KBM-7 (cell line): Measurements from ENCODE around the gene IKZF1.

Source experiments
- DNase-seq: peaks from one replicate; pipeline ENCODE4 v3.0.0-alpha.2; 2015
- in situ Hi-C: fragments of 300-500 bp; cut with MboI; formaldehyde crosslinking; loops from 2 replicates; pipeline ENCODE4 v1.14.3; 2020; ENCODE audit warnings: low sequenced_read_pairs, low pct_unique_long_range_greater_than_20kb, mixed read lengths

The IKZF1 gene

DNA sequence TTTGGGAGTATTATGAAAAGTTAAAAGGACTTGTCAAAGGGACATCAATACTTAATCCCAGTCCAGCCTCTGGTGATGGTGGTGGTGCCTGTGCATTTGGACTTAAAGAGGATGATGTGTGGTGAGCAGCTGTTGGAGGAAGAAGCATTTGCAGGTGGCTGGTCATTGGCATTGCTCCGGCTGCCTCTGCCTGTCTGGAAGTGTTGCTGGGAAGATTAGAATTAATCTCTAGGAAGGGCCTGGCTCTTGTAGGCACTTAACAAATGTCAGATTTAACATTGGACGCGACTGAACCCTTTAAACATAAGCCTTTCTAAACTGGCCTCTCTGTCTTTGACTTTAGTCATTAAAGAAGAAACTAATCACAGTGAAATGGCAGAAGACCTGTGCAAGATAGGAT is 86.9 kb downstream of the IKZF1 start:
- no peak for DNase-seq
- in situ Hi-C loops = no loop called here

DNA sequence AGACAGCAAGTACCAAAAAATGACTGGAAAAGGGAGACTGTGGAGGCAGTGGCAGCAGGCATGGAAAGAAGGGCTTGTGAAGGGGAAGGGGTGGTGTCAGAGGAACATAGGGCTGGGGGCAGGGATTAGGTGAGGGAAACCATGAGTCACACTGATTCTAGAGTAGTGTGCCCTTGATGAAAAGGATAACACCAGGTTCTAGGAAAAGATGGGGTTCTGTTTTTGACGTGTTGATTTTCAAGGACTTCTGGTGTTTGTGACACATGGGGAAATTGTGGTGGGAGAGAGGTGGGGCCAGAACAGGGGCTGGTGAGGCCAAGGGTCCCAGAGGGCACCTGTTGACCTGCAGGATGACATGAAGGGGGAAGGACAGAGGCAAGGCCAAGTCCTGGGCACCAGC is 88.6 kb downstream of the IKZF1 start:
- no peak for DNase-seq
- in situ Hi-C loops = no loop called here

DNA sequence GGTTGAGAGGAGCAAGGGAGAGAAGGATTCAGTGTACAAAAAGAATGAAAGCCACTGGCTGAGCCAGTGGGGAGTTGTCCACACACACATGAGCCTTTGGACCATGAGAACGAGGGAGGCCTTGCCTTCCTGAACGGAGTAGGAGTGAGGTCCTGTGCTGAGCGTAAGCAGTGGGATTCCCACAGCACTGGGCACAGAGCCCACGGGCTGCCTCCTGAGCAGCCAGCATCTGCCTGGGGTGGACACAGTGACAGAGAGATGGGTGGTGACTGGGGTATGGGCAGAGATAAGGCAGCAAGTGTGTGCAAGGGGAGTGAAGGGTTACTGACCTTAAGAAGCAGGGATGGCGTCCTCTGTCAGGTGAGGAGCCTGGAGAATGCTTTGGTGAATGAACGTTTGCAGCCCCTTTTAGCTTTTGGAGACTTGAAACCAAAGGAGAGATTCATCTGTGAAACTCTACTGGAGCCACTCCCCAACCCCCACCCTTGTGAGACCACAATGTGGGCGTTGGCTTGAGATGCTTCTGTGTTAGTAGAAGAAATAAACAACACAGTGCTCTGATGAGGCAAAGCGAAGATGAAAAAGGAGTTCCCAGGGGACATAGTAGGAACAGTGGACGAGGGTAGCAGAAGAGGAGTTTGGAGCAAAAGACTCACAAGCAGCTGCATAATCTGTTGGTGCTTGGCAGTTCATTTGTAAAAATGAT is 89.2 kb downstream of the IKZF1 start:
- DNase-seq = no peak
- in situ Hi-C loops = no loop called here

DNA sequence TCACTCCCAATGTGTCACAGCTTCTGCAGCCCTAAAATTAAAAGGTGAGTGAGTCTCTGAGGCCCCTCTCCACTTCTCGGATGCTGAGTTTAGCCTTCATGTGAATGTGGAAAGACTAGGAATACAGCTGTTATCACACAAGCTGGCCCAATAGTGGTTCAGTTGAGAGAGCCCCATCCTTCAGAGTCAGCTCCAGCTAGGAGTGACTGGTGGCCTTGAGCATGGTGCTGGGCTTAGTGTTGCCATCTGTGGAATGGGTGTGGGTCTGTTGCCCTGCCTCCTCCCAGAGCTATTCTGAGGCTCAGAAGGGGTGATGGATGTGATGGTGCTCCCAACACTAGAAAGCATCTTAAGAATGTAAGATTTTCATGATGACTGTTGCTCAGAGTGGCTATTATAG is 89.8 kb downstream of the IKZF1 start:
- in situ Hi-C loops = no loop called here
- DNase-seq = no peak

DNA sequence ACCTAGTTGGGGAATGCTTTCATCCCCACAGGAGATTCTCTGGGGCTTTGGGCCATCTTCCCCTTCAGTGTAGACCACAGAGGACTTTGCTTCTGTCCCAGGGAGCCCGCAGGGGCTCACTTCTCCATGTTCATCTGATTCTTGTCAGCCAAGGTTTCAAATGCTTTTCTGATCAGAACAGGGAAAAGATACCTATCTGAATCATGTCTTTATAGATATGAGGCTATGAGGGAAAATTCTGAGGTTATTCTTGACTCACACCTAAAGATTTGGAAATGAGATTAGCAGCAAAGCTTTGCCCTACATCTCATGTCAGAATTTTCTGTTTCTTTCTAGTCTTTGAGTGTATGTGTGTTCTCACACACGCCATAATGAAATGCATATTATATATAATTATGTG is 92.3 kb downstream of the IKZF1 start:
- DNase-seq = no peak
- in situ Hi-C loops = no loop called here

DNA sequence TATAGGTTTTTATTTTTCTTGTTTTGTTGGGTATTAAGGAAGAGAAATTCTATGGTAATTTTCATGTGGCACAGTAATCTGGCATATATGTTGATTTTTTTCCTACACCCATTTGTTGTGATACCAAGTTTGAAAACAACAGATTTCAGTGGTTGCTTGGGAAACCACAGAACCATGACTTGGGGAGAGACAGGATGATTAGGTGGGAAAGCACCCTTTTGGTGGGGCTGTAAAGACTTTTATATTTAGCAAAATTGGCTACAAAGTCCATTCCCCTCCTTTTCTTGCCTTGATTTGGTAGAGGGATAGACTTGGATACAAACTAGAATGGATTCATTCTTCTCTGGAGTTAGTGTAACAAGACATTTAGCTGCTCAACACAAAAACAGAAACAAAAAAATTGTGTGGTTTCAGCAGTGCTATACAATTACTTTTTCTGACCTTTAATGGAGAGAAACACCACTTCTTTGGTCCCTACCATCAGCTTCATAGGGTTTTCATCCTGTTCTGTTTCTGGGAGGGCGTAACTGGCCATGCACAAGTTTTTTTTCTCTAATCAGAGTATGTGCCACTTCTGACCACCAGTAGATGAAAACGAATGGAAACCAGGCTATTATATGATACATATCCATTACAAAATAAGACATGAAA is 92.9 kb downstream of the IKZF1 start:
- in situ Hi-C loops = no loop called here
- no peak for DNase-seq

DNA sequence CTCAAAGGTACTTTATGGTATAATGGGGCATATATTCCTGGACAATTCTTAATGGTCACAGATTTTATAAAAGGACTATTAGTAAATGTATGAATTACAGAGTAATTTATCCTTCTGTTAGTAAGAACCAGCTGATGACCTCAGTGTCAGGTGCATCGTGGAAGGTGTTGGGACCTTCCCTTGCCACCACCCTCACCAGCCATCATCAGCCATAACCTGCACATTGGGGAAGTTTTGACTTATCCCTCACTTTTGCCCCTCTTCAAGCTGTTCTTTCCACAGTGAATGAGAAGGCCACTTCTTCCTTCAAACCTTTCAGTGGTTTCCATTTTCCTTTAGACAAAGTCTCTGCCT is 93.4 kb downstream of the IKZF1 start:
- in situ Hi-C loops = no loop called here
- DNase-seq = no peak

DNA sequence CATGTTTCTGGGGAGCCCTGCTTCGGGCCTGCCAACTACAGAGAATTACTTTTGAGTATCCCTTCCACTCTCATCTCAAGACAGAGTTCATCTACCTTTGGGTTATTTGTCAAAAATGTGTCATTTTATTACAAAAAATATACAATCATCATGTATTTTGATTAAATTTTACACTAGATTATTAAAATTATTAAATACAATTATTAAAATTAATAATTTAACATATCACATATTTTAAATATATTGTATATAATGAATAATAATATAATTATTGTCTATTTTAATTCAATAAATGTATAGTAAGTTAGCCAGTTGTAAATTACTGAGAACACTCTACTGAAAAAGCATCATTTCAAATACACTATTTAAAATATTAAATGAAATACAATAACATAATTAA is 94.7 kb downstream of the IKZF1 start:
- in situ Hi-C loops = no loop called here

DNA sequence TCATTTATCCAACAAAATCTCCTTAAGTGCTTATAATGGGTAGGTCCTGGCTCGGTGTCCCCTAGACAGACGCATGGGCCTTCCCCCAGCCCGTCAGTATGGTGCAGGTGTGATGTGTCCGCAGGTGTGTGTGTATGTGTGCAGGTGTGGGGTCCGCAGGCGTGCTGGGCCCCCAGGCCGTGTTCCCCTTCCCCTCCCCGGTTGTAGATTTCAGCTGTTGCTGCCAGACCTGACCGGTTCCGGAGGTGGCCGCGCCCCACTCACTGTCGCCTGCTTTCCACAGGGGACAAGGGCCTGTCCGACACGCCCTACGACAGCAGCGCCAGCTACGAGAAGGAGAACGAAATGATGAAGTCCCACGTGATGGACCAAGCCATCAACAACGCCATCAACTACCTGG is 95.1 kb downstream of the IKZF1 start:
- in situ Hi-C loops = no loop called here
- DNase-seq = no peak

More for the DNA sequence above, 94.7 kb downstream of the IKZF1 start:
- no peak for DNase-seq

DNA sequence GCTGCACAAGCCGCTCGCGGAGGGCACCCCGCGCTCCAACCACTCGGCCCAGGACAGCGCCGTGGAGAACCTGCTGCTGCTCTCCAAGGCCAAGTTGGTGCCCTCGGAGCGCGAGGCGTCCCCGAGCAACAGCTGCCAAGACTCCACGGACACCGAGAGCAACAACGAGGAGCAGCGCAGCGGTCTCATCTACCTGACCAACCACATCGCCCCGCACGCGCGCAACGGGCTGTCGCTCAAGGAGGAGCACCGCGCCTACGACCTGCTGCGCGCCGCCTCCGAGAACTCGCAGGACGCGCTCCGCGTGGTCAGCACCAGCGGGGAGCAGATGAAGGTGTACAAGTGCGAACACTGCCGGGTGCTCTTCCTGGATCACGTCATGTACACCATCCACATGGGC is 95.6 kb downstream of the IKZF1 start:
- in situ Hi-C loops = no loop called here
- DNase-seq = no peak

DNA sequence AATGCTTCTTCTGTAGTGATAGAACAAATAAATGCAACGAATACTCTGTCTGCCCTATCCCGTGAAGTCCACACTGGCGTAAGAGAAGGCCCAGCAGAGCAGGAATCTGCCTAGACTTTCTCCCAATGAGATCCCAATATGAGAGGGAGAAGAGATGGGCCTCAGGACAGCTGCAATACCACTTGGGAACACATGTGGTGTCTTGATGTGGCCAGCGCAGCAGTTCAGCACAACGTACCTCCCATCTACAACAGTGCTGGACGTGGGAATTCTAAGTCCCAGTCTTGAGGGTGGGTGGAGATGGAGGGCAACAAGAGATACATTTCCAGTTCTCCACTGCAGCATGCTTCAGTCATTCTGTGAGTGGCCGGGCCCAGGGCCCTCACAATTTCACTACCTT is 99.9 kb downstream of the IKZF1 start:
- in situ Hi-C loops = no loop called here
- no peak for DNase-seq

DNA sequence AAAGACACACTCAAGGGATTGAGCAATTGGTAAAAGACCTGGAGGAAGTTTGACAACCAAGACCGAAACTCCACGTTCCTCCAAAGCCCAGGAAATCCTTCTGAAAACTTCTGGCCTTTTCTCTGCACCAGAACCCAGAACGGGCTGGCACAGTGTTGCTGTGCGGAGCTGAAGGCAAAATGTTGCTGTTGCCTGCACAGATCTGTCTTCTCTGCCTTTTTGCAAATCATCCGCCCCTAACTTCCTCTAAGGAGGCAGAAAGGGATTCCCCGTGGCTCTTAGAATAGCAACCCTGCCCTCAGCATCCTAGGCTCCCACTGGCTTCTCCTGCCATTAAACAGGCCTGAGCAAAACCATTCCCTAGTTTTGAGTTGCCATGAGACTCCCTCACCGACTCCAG is 100.7 kb downstream of the IKZF1 start:
- DNase-seq = no peak
- in situ Hi-C loops = no loop called here

DNA sequence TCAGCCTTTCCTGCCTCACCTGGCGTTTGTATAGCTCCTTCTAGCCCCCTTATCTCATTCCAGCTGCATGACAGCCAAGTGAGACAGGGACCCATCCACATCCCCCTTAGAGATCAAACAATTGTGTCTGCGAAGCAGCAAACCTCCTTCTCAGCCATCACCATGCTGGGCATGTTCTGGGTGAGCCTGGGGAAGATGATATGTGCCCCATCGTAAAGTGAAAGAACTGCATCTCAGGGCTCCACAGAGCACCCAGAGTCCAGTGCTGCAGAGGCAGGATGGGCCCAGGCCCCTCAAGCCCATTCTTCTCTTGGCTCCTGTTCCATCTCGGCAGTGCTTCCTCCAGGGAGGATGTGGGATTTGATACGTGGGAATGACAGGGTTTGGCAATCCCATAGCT is 102.4 kb downstream of the IKZF1 start:
- no peak for DNase-seq
- in situ Hi-C loops = no loop called here

DNA sequence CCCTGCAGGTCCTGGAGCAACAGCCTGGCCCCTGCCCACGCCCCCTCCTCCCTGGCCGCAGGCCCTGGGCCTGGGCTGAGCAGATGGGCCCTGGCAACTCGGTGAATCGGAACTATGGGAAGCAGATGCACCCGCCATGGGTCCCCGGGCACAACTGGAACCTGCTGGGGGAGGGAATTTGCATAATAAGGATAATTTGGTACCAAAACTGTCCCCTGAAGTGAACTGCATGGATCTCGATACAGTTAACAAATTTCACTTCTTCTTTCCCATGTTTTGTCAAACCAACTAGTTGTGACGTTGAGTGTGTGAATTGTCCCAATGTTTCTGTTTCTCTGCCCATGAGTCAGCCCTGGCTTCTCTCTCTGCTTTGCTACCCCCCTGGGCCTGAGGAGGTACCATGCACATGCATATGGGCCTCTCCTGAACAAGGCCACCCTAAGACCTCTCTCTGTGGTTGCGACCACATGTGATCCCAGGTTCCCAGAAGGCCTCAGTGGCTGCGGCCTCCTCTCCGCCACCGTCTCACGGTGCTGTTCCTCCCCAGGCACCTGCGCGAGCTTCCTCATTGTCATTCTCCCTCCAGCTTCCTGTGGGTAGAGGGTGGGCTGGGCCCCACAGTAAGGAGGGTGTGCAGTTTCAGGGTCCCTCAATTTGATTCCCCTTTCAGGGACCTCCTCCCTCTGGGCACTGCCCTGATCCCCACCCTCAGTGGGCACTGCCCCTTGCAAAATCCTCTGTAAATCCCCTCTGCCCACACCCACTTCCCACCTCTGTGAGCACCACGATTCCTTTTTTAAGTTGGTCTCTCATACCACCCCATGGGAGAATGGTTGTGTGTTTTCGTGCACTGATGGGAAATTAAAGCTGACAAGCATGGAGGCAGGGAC is 105.6 kb downstream of the IKZF1 start:
- in situ Hi-C loops = no loop called here
- DNase-seq = peak; percentile 31

DNA sequence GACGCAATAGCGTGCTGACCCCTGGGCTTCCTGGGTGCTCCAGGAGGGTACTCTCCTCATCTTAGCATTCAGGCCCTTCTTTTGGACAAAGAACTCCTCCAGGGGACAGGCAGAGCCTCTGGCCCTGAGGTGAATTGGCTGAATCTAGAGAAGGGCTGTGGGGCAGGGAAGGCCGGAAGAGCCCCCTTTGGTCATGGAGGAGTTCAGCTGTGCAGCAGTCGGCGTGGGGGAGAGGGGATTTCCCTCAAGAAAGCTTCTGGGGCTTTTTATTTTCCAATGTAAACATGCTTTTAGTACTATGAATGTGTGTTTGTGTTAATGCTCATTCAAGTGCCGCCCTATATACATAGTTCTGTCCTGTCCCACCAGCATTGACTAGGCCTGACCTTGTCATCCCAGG is 106.8 kb downstream of the IKZF1 start:
- in situ Hi-C loops = no loop called here
- DNase-seq = no peak

DNA sequence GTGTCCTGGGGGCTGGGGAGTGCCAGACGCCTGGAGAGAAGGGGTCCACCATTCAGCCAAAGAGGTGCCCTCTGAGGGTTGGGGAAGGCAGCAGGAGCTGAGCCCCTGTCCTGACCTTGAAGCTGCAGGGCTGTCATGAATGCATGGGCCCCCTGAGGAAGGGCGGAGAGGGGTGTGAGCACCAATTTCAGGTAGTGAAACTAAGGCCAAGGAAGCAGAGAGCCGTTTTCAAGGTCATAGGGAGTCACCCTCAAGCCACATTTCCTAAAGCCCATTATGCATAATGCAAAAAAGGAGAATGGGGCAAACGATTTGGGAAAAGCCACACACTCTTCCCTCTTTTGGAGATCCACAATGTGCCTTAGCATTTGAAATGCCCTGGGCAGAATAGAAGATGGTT is 108.5 kb downstream of the IKZF1 start:
- in situ Hi-C loops = no loop called here
- no peak for DNase-seq

DNA sequence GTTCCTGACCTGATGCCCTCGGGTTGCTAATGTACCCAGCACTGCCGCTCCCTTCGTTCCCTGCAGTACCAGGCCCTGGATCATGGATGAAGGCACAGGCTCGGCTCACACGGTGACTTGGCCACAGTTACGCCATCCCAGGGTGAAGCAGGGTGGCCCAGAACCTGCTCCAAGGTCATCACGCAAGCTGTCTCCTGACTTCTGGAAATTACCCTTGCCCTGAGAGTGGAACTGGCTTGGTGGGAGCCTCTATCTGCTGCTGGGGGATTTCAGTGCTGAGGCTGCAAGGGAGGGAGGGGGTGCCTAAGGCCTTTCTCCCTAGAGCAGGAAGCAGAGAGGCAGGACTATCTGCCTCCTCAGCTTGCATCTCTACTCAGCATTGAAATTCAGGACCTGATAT is 109.0 kb downstream of the IKZF1 start:
- in situ Hi-C loops = no loop called here

DNA sequence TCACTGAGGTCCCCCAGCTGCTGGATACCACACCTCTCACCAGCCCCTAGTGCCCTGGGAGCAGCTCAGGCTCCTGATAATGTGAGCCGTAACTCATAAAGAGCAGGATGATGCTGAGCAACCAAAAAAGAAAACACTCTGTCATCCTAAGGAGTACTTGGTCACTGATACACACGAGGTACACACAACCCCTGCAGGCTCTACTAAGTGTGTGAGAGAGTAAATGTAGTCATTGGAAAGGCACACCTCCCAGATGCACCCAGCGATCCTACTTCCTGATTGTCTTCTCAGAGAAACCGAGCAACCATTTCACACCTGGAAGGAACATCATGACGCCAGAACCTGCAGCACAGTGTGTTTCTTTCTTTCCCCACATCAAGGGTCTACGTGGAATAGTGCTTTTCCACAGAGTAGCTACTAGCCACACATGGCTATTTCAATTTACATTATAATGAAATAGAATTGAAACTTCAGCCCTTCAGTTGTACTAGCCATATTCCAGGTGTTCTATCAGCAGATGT is 111.4 kb downstream of the IKZF1 start:
- DNase-seq = no peak
- in situ Hi-C loops = no loop called here

More for the DNA sequence above, 109.0 kb downstream of the IKZF1 start:
- DNase-seq = no peak

DNA sequence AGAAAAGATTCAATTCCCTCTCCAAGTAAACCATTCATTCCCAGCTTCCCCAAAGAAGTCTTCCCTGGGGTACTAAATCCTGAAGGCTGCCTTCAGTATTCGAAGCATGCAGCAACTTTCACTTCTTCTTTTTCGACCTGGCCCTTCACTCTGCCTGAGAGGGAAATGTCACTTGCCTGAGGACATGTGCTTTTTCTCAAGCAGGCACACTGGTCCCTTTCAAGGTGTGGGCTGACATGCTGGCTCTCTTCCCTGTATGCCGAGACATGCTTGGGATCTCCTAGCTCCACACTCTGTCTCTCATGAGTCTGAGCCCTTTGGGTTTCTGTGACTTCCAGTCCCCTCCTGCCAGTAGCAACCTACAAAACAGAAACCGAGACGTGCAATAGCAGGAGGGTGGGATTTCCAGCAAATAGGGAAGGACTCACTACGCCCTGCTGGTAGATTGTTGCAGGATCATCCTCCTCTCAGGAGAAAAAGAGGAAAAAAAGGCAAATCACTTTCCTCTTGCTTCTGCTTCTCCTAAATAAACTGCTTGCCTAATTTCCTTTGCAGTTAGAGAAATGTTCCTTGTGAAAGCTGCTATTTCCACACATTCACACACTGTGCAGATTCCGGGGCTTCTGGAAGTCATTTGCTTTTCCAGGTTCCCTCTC is 112.1 kb downstream of the IKZF1 start:
- DNase-seq = peak; percentile 75
- in situ Hi-C loops = no loop called here

DNA sequence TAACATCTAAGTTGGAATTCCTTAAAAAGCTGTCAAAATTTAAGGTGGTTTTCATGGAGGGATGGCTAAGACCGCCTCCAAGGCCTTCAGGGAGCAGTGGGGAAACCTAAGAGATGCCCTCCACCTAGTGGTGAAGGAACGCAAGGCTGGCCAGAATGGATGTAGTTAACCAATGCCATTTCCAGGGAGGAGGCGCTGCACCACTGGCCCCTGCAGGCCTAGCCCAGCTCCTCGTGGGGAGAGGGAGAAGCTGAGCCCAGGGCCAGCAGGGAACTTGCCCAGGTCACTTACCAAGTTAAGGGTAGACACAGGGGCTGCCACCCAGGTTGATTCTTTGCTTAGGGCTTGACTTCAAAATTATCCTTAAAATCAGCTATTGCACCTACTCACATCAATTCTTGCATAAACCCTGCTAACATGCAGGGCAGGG is 113.6 kb downstream of the IKZF1 start:
- DNase-seq = peak; percentile 87
- in situ Hi-C loops = no loop called here
